ENCODE data around the gene F10. TPM values are rescaled to one million over a fixed set of nuclear protein-coding genes. Genes with fewer than 3 reads are reported as not detected.

F10 gene
- total and polyA plus RNA-seq, 2 experiments from 2014 or later, result 0.76 to 1.6 TPM

DNA sequence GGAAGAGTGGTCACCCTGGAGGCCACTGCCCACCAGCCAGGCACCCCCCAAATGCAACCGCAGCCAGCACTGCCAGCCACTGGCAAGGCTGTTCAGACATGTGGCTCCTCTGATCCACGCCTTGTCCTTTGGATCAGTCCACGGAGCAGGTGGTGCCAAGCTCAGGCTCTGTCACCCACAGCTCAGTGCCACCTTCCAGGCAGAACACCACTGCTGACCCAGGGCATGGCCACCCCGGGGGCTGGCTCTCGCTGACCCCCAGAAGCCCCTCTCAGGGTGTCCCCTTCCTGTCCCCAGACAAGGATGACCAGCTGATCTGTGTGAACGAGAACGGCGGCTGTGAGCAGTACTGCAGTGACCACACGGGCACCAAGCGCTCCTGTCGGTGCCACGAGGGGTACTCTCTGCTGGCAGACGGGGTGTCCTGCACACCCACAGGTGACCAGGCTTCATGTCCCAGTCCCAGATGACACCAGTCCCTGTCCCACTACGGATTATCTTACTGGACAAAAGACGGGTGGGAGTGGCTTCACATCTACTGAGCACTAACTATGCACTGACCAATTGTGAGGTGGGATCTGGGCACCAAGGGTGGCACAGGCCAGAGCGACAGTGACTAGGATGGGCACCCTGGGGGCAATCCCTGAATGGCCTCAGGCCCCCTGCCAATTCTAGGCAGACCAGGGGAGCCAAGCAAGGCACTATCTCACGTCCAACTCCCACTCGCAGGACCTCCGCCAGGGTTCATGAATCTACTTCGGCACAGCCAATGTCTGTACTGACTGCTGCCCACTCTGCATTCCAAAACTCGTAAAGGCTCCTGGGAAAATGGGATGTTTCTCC is 7.0 kb upstream of the F10 start (continued):
- TF ChIP-seq, protein P1, sequence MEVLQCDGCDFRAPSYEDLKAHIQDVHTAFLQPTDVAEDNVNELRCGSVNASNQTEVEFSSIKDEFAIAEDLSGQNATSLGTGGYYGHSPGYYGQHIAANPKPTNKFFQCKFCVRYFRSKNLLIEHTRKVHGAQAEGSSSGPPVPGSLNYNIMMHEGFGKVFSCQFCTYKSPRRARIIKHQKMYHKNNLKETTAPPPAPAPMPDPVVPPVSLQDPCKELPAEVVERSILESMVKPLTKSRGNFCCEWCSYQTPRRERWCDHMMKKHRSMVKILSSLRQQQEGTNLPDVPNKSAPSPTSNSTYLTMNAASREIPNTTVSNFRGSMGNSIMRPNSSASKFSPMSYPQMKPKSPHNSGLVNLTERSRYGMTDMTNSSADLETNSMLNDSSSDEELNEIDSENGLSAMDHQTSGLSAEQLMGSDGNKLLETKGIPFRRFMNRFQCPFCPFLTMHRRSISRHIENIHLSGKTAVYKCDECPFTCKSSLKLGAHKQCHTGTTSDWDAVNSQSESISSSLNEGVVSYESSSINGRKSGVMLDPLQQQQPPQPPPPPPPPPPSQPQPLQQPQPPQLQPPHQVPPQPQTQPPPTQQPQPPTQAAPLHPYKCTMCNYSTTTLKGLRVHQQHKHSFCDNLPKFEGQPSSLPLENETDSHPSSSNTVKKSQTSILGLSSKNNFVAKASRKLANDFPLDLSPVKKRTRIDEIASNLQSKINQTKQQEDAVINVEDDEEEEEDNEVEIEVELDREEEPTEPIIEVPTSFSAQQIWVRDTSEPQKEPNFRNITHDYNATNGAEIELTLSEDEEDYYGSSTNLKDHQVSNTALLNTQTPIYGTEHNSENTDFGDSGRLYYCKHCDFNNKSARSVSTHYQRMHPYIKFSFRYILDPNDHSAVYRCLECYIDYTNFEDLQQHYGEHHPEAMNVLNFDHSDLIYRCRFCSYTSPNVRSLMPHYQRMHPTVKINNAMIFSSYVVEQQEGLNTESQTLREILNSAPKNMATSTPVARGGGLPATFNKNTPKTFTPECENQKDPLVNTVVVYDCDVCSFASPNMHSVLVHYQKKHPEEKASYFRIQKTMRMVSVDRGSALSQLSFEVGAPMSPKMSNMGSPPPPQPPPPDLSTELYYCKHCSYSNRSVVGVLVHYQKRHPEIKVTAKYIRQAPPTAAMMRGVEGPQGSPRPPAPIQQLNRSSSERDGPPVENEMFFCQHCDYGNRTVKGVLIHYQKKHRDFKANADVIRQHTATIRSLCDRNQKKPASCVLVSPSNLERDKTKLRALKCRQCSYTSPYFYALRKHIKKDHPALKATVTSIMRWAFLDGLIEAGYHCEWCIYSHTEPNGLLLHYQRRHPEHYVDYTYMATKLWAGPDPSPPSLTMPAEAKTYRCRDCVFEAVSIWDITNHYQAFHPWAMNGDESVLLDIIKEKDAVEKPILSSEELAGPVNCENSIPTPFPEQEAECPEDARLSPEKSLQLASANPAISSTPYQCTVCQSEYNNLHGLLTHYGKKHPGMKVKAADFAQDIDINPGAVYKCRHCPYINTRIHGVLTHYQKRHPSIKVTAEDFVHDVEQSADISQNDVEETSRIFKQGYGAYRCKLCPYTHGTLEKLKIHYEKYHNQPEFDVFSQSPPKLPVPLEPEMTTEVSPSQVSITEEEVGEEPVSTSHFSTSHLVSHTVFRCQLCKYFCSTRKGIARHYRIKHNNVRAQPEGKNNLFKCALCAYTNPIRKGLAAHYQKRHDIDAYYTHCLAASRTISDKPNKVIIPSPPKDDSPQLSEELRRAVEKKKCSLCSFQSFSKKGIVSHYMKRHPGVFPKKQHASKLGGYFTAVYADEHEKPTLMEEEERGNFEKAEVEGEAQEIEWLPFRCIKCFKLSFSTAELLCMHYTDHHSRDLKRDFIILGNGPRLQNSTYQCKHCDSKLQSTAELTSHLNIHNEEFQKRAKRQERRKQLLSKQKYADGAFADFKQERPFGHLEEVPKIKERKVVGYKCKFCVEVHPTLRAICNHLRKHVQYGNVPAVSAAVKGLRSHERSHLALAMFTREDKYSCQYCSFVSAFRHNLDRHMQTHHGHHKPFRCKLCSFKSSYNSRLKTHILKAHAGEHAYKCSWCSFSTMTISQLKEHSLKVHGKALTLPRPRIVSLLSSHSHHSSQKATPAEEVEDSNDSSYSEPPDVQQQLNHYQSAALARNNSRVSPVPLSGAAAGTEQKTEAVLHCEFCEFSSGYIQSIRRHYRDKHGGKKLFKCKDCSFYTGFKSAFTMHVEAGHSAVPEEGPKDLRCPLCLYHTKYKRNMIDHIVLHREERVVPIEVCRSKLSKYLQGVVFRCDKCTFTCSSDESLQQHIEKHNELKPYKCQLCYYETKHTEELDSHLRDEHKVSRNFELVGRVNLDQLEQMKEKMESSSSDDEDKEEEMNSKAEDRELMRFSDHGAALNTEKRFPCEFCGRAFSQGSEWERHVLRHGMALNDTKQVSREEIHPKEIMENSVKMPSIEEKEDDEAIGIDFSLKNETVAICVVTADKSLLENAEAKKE (CRISPR knock-in tag; IDR thresholded peaks at IDR 0.05), result no peak
- TF ChIP-seq POLR2AphosphoS5 (IDR thresholded peaks at IDR 0.05; ENCODE audit: low read depth), result no peak
- TF ChIP-seq ZNF114 (CRISPR knock-in tag; IDR thresholded peaks at IDR 0.05), result no peak
- no peak for TF ChIP-seq EZH2 (IDR thresholded peaks at IDR 0.05; ENCODE audit: low read depth, unreplicated experiment)

DNA sequence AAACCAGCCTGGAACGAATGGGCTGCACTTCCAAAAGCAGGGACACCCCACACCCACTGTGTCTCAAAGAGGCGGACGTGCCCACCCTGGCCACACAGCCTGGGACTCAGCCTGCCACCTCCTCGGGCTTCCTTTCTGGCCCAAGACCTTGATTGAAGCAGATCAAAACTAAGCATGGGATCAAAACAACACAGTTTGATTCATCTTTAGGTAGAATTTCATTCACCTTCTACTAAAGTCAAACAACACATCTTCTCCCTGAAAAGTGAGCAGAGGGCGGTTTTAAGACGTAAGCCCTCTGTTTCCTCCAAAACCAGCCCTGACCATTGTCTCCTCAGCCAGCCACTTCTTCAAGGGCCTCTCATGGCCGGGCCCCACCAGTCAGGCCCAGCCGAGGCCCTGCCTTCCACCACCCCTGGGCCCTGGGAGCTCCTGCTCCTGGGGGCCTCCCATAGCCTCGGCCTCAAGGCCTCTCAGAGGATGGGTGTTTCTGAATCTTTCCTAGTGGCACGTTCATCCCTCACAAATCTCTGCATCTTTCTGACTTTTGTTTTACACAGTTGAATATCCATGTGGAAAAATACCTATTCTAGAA is 6.3 kb upstream of the F10 start:
- Histone ChIP-seq H3K9me2 (ENCODE audit: insufficient read depth) (no peaks in the 10 kb centered on the region), H3K36me3 (ENCODE audit: insufficient read depth) (no peaks in the 10 kb centered on the region), H3K79me2 (replicated peaks; ENCODE audit: insufficient read depth) (no peaks in the 10 kb centered on the region), H3K4me2 (no peak overlapping the region), H3F3A (replicated peaks; ENCODE audit: low read depth) (no peaks in the 10 kb centered on the region), H3K4me3 (no peak overlapping the region), H3K4me1 (ENCODE audit: insufficient read depth) (no peaks in the 10 kb centered on the region), H3K27ac (ENCODE audit: low read depth) (no peak overlapping the region), H3K27me3 (ENCODE audit: insufficient read depth) (peaks cover 5% of the 10 kb centered on the region; the same call in 1 of the 2 replicates), H4K20me1 (replicated peaks; ENCODE audit: insufficient read depth) (no peaks in the 10 kb centered on the region), H2AFZ (no peak overlapping the region)
- peaks cover 3% of the 10 kb centered on the region; the same call in 1 of the 3 replicates for H3K9me3 Mint-ChIP-seq
- peaks cover 8% of the 10 kb centered on the region for H3K27me3 Mint-ChIP-seq (ENCODE audit: insufficient read depth, low read depth, poor library complexity)
- ATAC-seq (no peak), DNase-seq (ENCODE audit: low spot score) (no peak)
- H3K36me3 Mint-ChIP-seq (ENCODE audit: low read depth), result no peaks in the 10 kb centered on the region
- no peak overlapping the region for H3K4me3 Mint-ChIP-seq
- no peak overlapping the region for H3K27ac Mint-ChIP-seq
- H3K4me1 Mint-ChIP-seq, result no peaks in the 10 kb centered on the region
- TF ChIP-seq ZNF114 (CRISPR knock-in tag; IDR thresholded peaks at IDR 0.05) (no peak), JUNB (IDR thresholded peaks at IDR 0.05; ENCODE audit: unreplicated experiment) (no peak), POLR2AphosphoS5 (IDR thresholded peaks at IDR 0.05; ENCODE audit: low read depth) (no peak), EZH2phosphoT487 (IDR thresholded peaks at IDR 0.05; ENCODE audit: unreplicated experiment) (no peak), EZH2 (IDR thresholded peaks at IDR 0.05; ENCODE audit: low read depth, unreplicated experiment) (no peak)
- TF ChIP-seq, protein P1 (CRISPR knock-in tag; IDR thresholded peaks at IDR 0.05), result no peak

Data from GM23338 (cell line).